GM23338 (cell line): ENCODE results near the gene EXOC6B. TPM values are rescaled to one million over a fixed set of nuclear protein-coding genes. Genes with fewer than 3 reads are reported as not detected.

Experiments used
- ATAC-seq: fragments of 200-7000 bp; cut with Tn5 transposase; 3 replicates; pipeline ENCODE4 v1.9.1; 2020
- DNase-seq: peaks from one replicate; pipeline ENCODE4 v3.0.0-alpha.2; 2015; ENCODE audit warnings: low spot score
- H2AFZ ChIP-seq: fragments of 200-600 bp; sonication (generic); 2 replicates; pipeline ENCODE4 v1.8.0; 2016; ENCODE audit warnings: antibody characterized with exemption, mild to moderate bottlenecking, moderate library complexity
- H3F3A ChIP-seq: fragments of 200-600 bp; sonication (generic); replicated peaks from 2 replicates; pipeline ENCODE4 v1.8.0; 2017; ENCODE audit warnings: antibody characterized with exemption, mixed run types, low read depth
- H3K27ac ChIP-seq: fragments of 200-600 bp; sonication (generic); 2 replicates; pipeline ENCODE4 v1.6.1; 2016; ENCODE audit warnings: low read depth
- H3K27me3 ChIP-seq: fragments of 200-600 bp; sonication (generic); 2 replicates; pipeline ENCODE4 v1.8.0; 2016; ENCODE audit warnings: mild to moderate bottlenecking, mixed run types, moderate library complexity; ENCODE audit not compliant: insufficient read depth
- H3K36me3 ChIP-seq: fragments of 200-600 bp; sonication (generic); 2 replicates; pipeline ENCODE4 v1.8.0; 2016; ENCODE audit warnings: mild to moderate bottlenecking; ENCODE audit not compliant: insufficient read depth
- H3K4me1 ChIP-seq: fragments of 200-600 bp; sonication (generic); 2 replicates; pipeline ENCODE4 v1.8.0; 2016; ENCODE audit warnings: mild to moderate bottlenecking, moderate library complexity; ENCODE audit not compliant: insufficient read depth
- H3K4me2 ChIP-seq: fragments of 200-600 bp; sonication (generic); 2 replicates; pipeline ENCODE4 v1.7.1; 2017; ENCODE audit warnings: mixed run types
- H3K4me3 ChIP-seq: fragments of 200-600 bp; sonication (generic); 2 replicates; pipeline ENCODE4 v1.6.1; 2016; ENCODE audit warnings: mixed run types
- H3K79me2 ChIP-seq: fragments of 200-600 bp; sonication (generic); replicated peaks from 2 replicates; pipeline ENCODE4 v1.8.0; 2017; ENCODE audit warnings: mild to moderate bottlenecking; ENCODE audit not compliant: insufficient read depth
- H3K9me2 ChIP-seq: fragments of 200-600 bp; sonication (generic); 2 replicates; pipeline ENCODE4 v1.8.0; 2017; ENCODE audit not compliant: insufficient read depth
- H4K20me1 ChIP-seq: fragments of 200-600 bp; sonication (generic); replicated peaks from 2 replicates; pipeline ENCODE4 v1.8.0; 2017; ENCODE audit warnings: mild to moderate bottlenecking; ENCODE audit not compliant: insufficient read depth
- H3K27ac Mint-ChIP-seq: 2 replicates; pipeline ENCODE4 v1.8.0; 2020; ENCODE audit warnings: inconsistent platforms, mild to moderate bottlenecking, moderate library complexity, mixed read lengths
- H3K27me3 Mint-ChIP-seq: 3 replicates; pipeline ENCODE4 v1.8.0; 2022; ENCODE audit warnings: low read depth, mild to moderate bottlenecking, moderate library complexity, mixed read lengths, inconsistent platforms; ENCODE audit not compliant: insufficient read depth, poor library complexity
- H3K36me3 Mint-ChIP-seq: 3 replicates; pipeline ENCODE4 v1.8.0; 2021; ENCODE audit warnings: low read depth, mild to moderate bottlenecking, inconsistent platforms, moderate library complexity, mixed read lengths
- H3K4me1 Mint-ChIP-seq: 3 replicates; pipeline ENCODE4 v1.8.0; 2020; ENCODE audit warnings: mild to moderate bottlenecking, inconsistent platforms, mixed read lengths
- H3K4me3 Mint-ChIP-seq: 3 replicates; pipeline ENCODE4 v1.8.0; 2021; ENCODE audit warnings: moderate library complexity, mild to moderate bottlenecking, inconsistent platforms, mixed read lengths
- H3K9me3 Mint-ChIP-seq: 3 replicates; pipeline ENCODE4 v1.8.0; 2020; ENCODE audit warnings: moderate library complexity, mild to moderate bottlenecking, inconsistent platforms, mixed read lengths
- CREB1 ChIP-seq: fragments of 250-450 bp; sonication (Bioruptor Pico); IDR thresholded peaks from 2 replicates; pipeline ENCODE4 v1.5.0; 2020; ENCODE audit warnings: low read depth, mild to moderate bottlenecking, moderate library complexity
- EZH2 ChIP-seq: fragments of 200-600 bp; sonication (generic); IDR thresholded peaks from one replicate; pipeline ENCODE4 v1.8.0; 2017; ENCODE audit warnings: antibody characterized with exemption, mild to moderate bottlenecking, low read depth; ENCODE audit not compliant: unreplicated experiment
- EZH2phosphoT487 ChIP-seq: fragments of 200-600 bp; sonication (generic); IDR thresholded peaks from one replicate; pipeline ENCODE4 v1.8.1; 2018; ENCODE audit warnings: antibody characterized with exemption; ENCODE audit not compliant: unreplicated experiment
- JUNB ChIP-seq: IDR thresholded peaks from one replicate; pipeline ENCODE4 v1.6.1; 2016; ENCODE audit warnings: antibody characterized with exemption; ENCODE audit not compliant: unreplicated experiment
- NANOG ChIP-seq: IDR thresholded peaks from 2 replicates; pipeline ENCODE4 v1.6.1; 2016; ENCODE audit warnings: antibody characterized with exemption, borderline replicate concordance
- POLR2AphosphoS5 ChIP-seq: IDR thresholded peaks from 2 replicates; pipeline ENCODE4 v1.6.1; 2016; ENCODE audit warnings: antibody characterized with exemption, low read depth
- STAT1 ChIP-seq: IDR thresholded peaks from one replicate; pipeline ENCODE4 v1.6.1; 2016; ENCODE audit warnings: antibody characterized with exemption; ENCODE audit not compliant: unreplicated experiment
- ZNF114 ChIP-seq: fragments of 250-450 bp; sonication (Bioruptor Pico); IDR thresholded peaks from 2 replicates; pipeline ENCODE4 v1.5.0; 2020; ENCODE audit warnings: mild to moderate bottlenecking, moderate library complexity
- ZNF331 ChIP-seq: fragments of 250-450 bp; sonication (Bioruptor Pico); IDR thresholded peaks from 2 replicates; pipeline ENCODE4 v1.5.0; 2020; ENCODE audit warnings: low read depth, mild to moderate bottlenecking, moderate library complexity
- polyA plus RNA-seq: library from polyadenylated mRNA; unstranded; fragments of >200 nt; fragmentation: Nextera tagmentation; extraction: Ambion mirVana; gene quantifications from 2 replicates; pipeline ENCODE4 v1.2.1, GENCODE V29; 2016
- total RNA-seq: library from RNA; depleted of rRNA; stranded (reverse); fragments of >200 nt; shearing (Covaris generic); gene quantifications from 2 replicates; pipeline ENCODE4 v1.2.3, GENCODE V29; 2014
- TF ChIP-seq, protein P1 (sequence below): IDR thresholded peaks from 2 replicates; pipeline ENCODE4 v1.6.1; 2016; ENCODE audit warnings: antibody characterized with exemption
- TF ChIP-seq, protein P2 (sequence below), 2 experiments: fragments of 200-600 bp in 1 of 2; sonication (generic) in 1 of 2; conservative IDR thresholded peaks; 2 replicates each; pipeline versions ENCODE4 v1.5.1 to v1.6.1; 2016 to 2017; ENCODE audit warnings: antibody characterized with exemption in 2 of 2, low read depth in 2 of 2, mild to moderate bottlenecking in 2 of 2, moderate library complexity in 1 of 2
- TF ChIP-seq, protein P3 (sequence below): fragments of 250-450 bp; sonication (Bioruptor Pico); IDR thresholded peaks from 2 replicates; pipeline ENCODE4 v1.5.0; 2020; ENCODE audit warnings: mild to moderate bottlenecking, moderate library complexity
- TF ChIP-seq, protein P4 (sequence below): IDR thresholded peaks from one replicate; pipeline ENCODE4 v1.6.1; 2018; ENCODE audit warnings: antibody characterized with exemption; ENCODE audit not compliant: unreplicated experiment

The EXOC6B gene
- total and polyA plus RNA-seq, 2 experiments from 2014 or later, result 7.2 to 45.9 TPM

DNA sequence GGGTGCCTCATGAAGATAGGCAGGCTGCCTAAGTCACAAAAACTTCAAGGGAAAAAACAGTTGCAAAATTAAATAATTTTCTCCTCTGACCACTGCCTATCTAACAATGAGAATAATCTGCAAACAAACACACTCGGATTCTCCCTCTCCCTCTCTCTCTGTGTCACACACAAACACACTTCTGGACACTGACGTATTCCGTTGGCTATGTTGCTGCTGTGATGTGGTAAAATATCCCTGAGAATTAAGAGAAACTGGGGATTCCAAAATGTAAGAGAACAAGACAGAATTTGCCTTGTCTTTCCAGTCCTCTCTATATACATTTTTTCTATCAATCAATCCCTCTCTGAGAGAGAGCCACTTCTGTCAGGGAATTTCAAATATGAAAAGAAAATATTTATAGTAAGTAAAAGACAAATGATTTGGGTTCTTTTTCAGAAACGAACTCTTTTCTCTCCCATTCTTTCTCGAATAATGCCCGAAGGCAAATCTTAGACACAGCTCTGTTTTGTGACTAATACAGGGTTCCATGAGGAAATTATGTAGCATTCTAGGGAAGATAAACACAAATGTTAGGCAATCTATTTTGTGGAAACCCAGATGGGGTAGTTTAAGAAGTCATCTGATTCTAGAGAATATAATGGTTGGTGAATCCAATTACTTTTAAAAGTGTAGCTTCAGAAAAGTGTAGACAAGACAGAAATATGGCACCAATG, 367.9 kb downstream of the EXOC6B start:
- DNase-seq (no peak), ATAC-seq (no peak)
- Histone ChIP-seq H4K20me1 (no peaks in the 10 kb centered on the region), H3K4me3 (no peak overlapping the region), H3F3A (no peaks in the 10 kb centered on the region), H2AFZ (no peak overlapping the region), H3K27me3 (no peaks in the 10 kb centered on the region), H3K27ac (no peak overlapping the region), H3K9me2 (no peaks in the 10 kb centered on the region), H3K4me1 (peaks cover 4% of the 10 kb centered on the region; the same call in 1 of the 2 replicates), H3K79me2 (no peaks in the 10 kb centered on the region), H3K4me2 (no peak overlapping the region), H3K36me3 (0 out of 2 replicates have a peak, but pooled peaks cover 2% of the 10 kb centered on the region)
- H3K9me3 Mint-ChIP-seq, result peaks cover 2% of the 10 kb centered on the region; the same call in 2 of the 3 replicates
- peaks cover 5% of the 10 kb centered on the region; the same call in 1 of the 3 replicates for H3K4me1 Mint-ChIP-seq
- H3K36me3 Mint-ChIP-seq, result peaks cover 6% of the 10 kb centered on the region; the same call in 2 of the 3 replicates
- H3K27ac Mint-ChIP-seq, result no peak overlapping the region
- no peak overlapping the region for H3K4me3 Mint-ChIP-seq
- TF ChIP-seq, protein P1, sequence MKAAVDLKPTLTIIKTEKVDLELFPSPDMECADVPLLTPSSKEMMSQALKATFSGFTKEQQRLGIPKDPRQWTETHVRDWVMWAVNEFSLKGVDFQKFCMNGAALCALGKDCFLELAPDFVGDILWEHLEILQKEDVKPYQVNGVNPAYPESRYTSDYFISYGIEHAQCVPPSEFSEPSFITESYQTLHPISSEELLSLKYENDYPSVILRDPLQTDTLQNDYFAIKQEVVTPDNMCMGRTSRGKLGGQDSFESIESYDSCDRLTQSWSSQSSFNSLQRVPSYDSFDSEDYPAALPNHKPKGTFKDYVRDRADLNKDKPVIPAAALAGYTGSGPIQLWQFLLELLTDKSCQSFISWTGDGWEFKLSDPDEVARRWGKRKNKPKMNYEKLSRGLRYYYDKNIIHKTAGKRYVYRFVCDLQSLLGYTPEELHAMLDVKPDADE, result no peak
- no peak for TF ChIP-seq NANOG
- TF ChIP-seq EZH2phosphoT487, result no peak
- no peak for TF ChIP-seq ZNF114
- TF ChIP-seq, protein P2, sequence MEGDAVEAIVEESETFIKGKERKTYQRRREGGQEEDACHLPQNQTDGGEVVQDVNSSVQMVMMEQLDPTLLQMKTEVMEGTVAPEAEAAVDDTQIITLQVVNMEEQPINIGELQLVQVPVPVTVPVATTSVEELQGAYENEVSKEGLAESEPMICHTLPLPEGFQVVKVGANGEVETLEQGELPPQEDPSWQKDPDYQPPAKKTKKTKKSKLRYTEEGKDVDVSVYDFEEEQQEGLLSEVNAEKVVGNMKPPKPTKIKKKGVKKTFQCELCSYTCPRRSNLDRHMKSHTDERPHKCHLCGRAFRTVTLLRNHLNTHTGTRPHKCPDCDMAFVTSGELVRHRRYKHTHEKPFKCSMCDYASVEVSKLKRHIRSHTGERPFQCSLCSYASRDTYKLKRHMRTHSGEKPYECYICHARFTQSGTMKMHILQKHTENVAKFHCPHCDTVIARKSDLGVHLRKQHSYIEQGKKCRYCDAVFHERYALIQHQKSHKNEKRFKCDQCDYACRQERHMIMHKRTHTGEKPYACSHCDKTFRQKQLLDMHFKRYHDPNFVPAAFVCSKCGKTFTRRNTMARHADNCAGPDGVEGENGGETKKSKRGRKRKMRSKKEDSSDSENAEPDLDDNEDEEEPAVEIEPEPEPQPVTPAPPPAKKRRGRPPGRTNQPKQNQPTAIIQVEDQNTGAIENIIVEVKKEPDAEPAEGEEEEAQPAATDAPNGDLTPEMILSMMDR (conservative IDR thresholded peaks at IDR 0.05; ENCODE audit: low read depth in 2 of 2), result no peak
- TF ChIP-seq, protein P3, sequence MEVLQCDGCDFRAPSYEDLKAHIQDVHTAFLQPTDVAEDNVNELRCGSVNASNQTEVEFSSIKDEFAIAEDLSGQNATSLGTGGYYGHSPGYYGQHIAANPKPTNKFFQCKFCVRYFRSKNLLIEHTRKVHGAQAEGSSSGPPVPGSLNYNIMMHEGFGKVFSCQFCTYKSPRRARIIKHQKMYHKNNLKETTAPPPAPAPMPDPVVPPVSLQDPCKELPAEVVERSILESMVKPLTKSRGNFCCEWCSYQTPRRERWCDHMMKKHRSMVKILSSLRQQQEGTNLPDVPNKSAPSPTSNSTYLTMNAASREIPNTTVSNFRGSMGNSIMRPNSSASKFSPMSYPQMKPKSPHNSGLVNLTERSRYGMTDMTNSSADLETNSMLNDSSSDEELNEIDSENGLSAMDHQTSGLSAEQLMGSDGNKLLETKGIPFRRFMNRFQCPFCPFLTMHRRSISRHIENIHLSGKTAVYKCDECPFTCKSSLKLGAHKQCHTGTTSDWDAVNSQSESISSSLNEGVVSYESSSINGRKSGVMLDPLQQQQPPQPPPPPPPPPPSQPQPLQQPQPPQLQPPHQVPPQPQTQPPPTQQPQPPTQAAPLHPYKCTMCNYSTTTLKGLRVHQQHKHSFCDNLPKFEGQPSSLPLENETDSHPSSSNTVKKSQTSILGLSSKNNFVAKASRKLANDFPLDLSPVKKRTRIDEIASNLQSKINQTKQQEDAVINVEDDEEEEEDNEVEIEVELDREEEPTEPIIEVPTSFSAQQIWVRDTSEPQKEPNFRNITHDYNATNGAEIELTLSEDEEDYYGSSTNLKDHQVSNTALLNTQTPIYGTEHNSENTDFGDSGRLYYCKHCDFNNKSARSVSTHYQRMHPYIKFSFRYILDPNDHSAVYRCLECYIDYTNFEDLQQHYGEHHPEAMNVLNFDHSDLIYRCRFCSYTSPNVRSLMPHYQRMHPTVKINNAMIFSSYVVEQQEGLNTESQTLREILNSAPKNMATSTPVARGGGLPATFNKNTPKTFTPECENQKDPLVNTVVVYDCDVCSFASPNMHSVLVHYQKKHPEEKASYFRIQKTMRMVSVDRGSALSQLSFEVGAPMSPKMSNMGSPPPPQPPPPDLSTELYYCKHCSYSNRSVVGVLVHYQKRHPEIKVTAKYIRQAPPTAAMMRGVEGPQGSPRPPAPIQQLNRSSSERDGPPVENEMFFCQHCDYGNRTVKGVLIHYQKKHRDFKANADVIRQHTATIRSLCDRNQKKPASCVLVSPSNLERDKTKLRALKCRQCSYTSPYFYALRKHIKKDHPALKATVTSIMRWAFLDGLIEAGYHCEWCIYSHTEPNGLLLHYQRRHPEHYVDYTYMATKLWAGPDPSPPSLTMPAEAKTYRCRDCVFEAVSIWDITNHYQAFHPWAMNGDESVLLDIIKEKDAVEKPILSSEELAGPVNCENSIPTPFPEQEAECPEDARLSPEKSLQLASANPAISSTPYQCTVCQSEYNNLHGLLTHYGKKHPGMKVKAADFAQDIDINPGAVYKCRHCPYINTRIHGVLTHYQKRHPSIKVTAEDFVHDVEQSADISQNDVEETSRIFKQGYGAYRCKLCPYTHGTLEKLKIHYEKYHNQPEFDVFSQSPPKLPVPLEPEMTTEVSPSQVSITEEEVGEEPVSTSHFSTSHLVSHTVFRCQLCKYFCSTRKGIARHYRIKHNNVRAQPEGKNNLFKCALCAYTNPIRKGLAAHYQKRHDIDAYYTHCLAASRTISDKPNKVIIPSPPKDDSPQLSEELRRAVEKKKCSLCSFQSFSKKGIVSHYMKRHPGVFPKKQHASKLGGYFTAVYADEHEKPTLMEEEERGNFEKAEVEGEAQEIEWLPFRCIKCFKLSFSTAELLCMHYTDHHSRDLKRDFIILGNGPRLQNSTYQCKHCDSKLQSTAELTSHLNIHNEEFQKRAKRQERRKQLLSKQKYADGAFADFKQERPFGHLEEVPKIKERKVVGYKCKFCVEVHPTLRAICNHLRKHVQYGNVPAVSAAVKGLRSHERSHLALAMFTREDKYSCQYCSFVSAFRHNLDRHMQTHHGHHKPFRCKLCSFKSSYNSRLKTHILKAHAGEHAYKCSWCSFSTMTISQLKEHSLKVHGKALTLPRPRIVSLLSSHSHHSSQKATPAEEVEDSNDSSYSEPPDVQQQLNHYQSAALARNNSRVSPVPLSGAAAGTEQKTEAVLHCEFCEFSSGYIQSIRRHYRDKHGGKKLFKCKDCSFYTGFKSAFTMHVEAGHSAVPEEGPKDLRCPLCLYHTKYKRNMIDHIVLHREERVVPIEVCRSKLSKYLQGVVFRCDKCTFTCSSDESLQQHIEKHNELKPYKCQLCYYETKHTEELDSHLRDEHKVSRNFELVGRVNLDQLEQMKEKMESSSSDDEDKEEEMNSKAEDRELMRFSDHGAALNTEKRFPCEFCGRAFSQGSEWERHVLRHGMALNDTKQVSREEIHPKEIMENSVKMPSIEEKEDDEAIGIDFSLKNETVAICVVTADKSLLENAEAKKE (CRISPR knock-in tag), result no peak
- TF ChIP-seq EZH2, result no peak
- no peak for TF ChIP-seq STAT1
- no peak for TF ChIP-seq POLR2AphosphoS5
- TF ChIP-seq, protein P4, sequence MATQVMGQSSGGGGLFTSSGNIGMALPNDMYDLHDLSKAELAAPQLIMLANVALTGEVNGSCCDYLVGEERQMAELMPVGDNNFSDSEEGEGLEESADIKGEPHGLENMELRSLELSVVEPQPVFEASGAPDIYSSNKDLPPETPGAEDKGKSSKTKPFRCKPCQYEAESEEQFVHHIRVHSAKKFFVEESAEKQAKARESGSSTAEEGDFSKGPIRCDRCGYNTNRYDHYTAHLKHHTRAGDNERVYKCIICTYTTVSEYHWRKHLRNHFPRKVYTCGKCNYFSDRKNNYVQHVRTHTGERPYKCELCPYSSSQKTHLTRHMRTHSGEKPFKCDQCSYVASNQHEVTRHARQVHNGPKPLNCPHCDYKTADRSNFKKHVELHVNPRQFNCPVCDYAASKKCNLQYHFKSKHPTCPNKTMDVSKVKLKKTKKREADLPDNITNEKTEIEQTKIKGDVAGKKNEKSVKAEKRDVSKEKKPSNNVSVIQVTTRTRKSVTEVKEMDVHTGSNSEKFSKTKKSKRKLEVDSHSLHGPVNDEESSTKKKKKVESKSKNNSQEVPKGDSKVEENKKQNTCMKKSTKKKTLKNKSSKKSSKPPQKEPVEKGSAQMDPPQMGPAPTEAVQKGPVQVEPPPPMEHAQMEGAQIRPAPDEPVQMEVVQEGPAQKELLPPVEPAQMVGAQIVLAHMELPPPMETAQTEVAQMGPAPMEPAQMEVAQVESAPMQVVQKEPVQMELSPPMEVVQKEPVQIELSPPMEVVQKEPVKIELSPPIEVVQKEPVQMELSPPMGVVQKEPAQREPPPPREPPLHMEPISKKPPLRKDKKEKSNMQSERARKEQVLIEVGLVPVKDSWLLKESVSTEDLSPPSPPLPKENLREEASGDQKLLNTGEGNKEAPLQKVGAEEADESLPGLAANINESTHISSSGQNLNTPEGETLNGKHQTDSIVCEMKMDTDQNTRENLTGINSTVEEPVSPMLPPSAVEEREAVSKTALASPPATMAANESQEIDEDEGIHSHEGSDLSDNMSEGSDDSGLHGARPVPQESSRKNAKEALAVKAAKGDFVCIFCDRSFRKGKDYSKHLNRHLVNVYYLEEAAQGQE, result no peak
- no peak for TF ChIP-seq ZNF331 (CRISPR knock-in tag)
- TF ChIP-seq CREB1 (CRISPR knock-in tag), result no peak
- no peak for TF ChIP-seq JUNB
- H3K27me3 Mint-ChIP-seq, result peaks cover 2% of the 10 kb centered on the region
